Neuron (in vitro differentiated cells): ENCODE data around the gene GMFB.
"Not testable (repeated sequence)": the region's sequence is repeated elsewhere in the genome, so short reads cannot be mapped to it uniquely, and the experiment has no call there.

ENCODE experiments used
- H2AFZ ChIP-seq: one replicate; pipeline ENCODE4 v1.6.1; 2013; ENCODE audit warnings: low read depth, mild to moderate bottlenecking, inconsistent platforms, low read length, moderate library complexity
- H3K27me3 ChIP-seq: one replicate; pipeline ENCODE4 v1.6.1; 2013; ENCODE audit warnings: low read length; ENCODE audit not compliant: insufficient read depth
- H3K36me3 ChIP-seq: one replicate; pipeline ENCODE4 v1.6.1; 2013; ENCODE audit warnings: low read length; ENCODE audit not compliant: insufficient read depth
- H3K4me1 ChIP-seq: one replicate; pipeline ENCODE4 v1.6.1; 2013; ENCODE audit warnings: low read length; ENCODE audit not compliant: insufficient read depth
- H3K4me3 ChIP-seq: 2 replicates; pipeline ENCODE4 v1.5.1; 2013; ENCODE audit warnings: mild to moderate bottlenecking, low read length, moderate library complexity
- H3K9me3 ChIP-seq: one replicate; pipeline ENCODE4 v1.6.1; 2013; ENCODE audit warnings: low read length

The GMFB gene

DNA sequence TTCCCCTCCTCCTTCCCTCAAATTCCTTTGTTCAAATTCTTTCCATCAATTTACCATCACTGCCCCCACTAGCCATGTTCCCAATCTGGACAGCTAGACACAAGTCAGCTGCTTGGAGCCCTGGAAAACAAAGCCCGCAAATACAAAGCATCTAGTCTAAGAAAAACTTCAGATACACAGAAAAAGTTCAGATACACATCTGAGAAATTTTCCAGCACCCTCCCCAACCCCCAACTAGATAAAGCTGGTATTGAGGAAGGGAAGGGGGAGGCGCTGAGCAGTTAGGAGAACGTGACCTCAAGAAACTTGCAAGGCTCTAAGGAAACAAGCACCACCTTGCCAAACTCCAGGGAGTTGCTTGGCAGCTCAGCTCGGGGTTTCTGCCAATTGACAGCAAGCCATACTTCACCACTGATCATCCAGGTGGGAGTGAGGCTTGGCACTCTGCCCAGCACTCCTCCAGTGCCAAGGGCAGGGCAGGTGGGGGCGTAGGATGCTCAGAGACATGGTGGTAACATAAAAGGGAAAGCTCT is 42.6 kb downstream of the GMFB start:
- H3K36me3 ChIP-seq: no peaks in the 10 kb centered on the region
- peak overlapping the region; percentile 41 for H2AFZ ChIP-seq

DNA sequence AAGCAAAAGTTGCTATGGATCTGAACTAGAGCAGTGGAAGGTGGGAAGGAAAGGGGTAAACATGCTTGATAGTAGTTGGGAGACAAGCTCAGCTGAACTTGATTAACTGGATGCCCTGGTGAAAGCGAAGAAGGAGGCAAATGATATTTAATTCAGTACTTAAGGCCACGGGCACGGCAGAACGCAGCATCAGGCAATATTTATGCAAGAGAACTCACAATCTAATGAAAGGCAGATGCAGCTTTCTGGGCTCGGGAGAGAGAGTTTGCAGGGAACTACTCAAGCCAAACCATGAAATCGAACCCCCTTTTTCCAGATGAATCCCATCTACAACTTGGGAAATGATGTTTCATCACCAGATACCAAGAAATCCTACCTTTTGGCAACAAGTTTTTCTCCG is 44.1 kb downstream of the GMFB start:
- no peaks in the 10 kb centered on the region for H3K9me3 ChIP-seq
- peaks cover 16% of the 10 kb centered on the region for H3K4me1 ChIP-seq
- no peaks in the 10 kb centered on the region for H3K27me3 ChIP-seq
- H3K36me3 ChIP-seq: no peaks in the 10 kb centered on the region
- no peak overlapping the region for H3K4me3 ChIP-seq
- no peak overlapping the region for H2AFZ ChIP-seq

More for the DNA sequence above, 42.6 kb downstream of the GMFB start:
- Histone ChIP-seq H3K4me3 (no peak overlapping the region), H3K27me3 (no peaks in the 10 kb centered on the region), H3K9me3 (no peaks in the 10 kb centered on the region), H3K4me1 (peaks cover 13% of the 10 kb centered on the region)

DNA sequence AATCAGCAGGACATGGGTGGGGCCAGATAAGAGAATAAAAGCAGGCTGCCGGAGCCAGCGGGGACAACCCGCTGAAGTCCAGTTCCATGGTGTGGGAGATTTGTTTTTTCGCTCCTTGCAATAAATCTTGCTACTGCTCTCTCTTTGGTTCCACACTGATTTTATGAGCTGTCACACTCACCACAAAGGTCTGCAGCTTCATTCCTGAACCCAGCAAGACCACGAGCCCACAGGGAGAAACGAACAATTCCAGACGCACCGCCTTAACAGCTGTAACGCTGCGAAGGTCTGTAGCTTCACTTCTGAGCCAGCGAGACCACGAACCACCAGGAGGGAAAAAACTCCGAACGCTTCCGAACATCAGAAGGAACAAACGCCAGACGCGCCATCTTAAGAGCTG is 44.8 kb downstream of the GMFB start:
- H2AFZ ChIP-seq: no peak overlapping the region
- H3K4me3 ChIP-seq: no peak overlapping the region
- no peaks in the 10 kb centered on the region for H3K9me3 ChIP-seq
- H3K36me3 ChIP-seq: no peaks in the 10 kb centered on the region
- no peaks in the 10 kb centered on the region for H3K27me3 ChIP-seq
- peaks cover 14% of the 10 kb centered on the region for H3K4me1 ChIP-seq

- H3K4me1 ChIP-seq: peaks cover 14% of the 10 kb centered on the region
- H2AFZ ChIP-seq, H3K4me3 ChIP-seq, H3K36me3 ChIP-seq, H3K27me3 ChIP-seq, H3K9me3 ChIP-seq: not testable (repeated sequence)
Observed at GRCh38 chr14:54442961-54443360, 45.8 kb downstream of the GMFB start.

DNA sequence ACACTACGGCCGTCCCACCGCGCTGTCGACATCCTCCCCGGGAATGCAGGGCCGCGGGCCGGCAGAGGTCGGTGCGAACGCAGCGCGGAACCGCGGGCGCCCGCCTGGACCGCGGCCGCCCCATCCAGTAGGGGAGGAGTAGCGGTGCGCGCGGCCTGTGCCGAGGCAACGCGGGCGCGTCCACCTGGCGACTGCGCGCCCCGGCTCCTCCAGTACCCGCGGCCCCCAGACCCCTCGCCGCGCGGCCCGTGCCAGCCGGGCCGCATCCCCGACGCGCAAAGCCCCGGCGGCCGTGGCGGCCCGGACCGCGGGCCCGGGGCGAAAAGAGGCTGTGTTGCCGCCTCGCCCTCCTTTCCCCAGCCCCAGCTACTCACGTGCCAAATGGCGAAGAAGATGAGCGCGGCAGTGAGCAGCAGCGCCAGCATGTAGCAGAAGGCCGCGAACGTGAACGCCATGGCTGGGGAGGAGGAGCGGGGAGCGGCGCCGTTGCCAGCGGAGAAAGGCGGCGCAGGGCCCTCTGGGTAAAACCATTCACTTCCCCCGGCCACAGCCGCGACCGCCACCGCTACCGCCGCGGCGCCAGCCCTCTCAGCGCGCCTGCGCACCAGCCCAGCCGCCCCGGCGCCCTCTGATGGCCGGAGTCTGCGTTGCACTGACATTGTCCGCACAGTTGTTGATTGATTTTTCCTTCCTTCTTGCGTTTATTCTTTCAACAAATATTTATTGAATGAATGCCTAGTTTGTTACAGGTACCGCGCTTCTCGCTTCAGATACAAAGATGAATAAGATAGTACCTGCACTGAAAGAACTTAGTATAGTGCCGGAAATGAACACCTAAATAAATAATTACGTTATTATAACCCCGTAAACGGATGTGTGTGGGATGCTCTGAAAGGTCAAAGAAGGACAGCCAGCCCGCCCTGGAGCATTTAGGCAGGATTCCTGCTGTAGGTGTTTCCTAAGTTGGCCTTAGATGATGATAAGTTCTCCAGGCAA is 47.6 kb downstream of the GMFB start, which contains the start of gene CNIH1:
Gene CNIH1, minus strand, starts transcription at position 502 of the 996 bp plus-strand sequence. Its CDS starts 47 bp downstream, at position 455.
- Histone ChIP-seq H3K36me3 (peaks cover 4% of the 10 kb centered on the region), H3K27me3 (no peaks in the 10 kb centered on the region)

DNA sequence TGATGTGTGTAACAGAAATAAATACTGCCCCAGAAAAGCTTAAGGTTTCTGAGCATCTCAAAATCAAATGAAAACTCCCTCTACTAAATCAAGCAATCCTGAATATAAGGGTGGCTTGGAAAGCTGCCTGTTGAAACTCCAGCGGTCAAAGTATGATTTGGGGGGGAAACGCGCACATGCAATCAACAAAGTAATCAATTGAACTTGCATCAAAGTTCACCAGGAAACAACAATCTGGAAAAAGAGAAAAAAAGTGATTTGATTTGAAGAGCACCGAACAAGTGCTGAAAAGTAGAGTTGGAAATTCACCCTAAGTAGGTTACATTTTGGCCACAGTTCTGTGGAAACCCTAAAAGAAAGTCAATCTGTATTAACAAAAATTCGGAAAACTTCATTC is 48.3 kb downstream of the GMFB start:
- peaks cover 12% of the 10 kb centered on the region for H3K4me1 ChIP-seq
- H3K9me3 ChIP-seq: no peaks in the 10 kb centered on the region
- H3K4me3 ChIP-seq: peak overlapping the region; percentile 90
- peak overlapping the region; percentile 98 for H2AFZ ChIP-seq
- H3K27me3 ChIP-seq: no peaks in the 10 kb centered on the region
- H3K36me3 ChIP-seq: peaks cover 6% of the 10 kb centered on the region

More for the DNA sequence above, 47.6 kb downstream of the GMFB start, which contains the start of gene CNIH1:
- H2AFZ ChIP-seq: peak within 1 kb of the TSS; percentile 98
- H3K9me3 ChIP-seq: no peaks in the 10 kb centered on the region
- H3K4me3 ChIP-seq: peak within 1 kb of the TSS; percentile 90
- H3K4me1 ChIP-seq: peaks cover 17% of the 10 kb centered on the region

DNA sequence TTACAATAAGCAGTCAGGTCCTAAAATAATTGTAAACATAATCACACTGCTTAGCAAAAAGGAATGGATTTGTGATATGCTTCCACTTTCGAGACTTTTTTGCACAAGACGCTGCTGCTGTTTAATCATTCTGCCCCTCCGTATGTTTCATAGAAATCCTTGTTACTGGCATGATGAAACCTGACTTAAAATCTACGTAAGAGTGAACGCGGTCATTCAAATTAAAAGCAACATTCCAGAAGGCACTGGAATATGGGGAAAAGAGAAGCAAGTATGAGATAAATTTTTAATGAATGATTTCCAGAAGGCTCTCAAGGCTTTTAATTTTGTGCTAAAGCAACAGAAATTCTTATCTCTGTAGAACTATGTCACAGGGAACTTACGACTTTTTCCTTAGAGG is 48.7 kb downstream of the GMFB start:
- H3K4me3 ChIP-seq: peak overlapping the region; percentile 90
- peaks cover 12% of the 10 kb centered on the region for H3K4me1 ChIP-seq
- no peak overlapping the region for H2AFZ ChIP-seq
- H3K36me3 ChIP-seq: peaks cover 9% of the 10 kb centered on the region
- H3K9me3 ChIP-seq: no peaks in the 10 kb centered on the region
- H3K27me3 ChIP-seq: no peaks in the 10 kb centered on the region

DNA sequence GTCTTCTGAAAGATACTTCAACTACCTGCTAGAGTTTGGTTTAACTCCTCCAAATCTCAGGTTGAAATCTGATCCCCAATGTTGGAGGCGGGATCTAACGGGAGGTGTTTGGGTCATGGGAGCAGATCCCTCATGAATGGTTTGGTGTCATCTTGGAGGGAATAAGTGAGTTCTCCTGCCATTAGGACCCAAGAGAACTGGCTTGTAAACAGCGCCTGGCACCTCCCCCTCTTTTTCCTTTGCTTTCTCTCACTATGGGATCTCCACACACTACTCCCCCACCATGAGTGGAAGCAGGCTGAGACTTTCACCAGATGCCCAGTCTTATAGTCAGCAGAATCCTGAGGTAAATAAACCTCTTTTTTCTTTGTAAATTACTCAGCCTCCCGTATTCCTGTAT is 50.1 kb downstream of the GMFB start:
- no peak overlapping the region for H2AFZ ChIP-seq
- peaks cover 12% of the 10 kb centered on the region for H3K4me1 ChIP-seq
- no peaks in the 10 kb centered on the region for H3K9me3 ChIP-seq
- no peaks in the 10 kb centered on the region for H3K27me3 ChIP-seq
- peaks cover 21% of the 10 kb centered on the region for H3K36me3 ChIP-seq
- no peak overlapping the region for H3K4me3 ChIP-seq

- H3K27me3 ChIP-seq, H3K4me3 ChIP-seq, H3K9me3 ChIP-seq, H2AFZ ChIP-seq: not testable (repeated sequence)
- H3K36me3 ChIP-seq: peaks cover 22% of the 10 kb centered on the region
- H3K4me1 ChIP-seq: peaks cover 12% of the 10 kb centered on the region
Observed at GRCh38 chr14:54437954-54438353, 50.8 kb downstream of the GMFB start.

DNA sequence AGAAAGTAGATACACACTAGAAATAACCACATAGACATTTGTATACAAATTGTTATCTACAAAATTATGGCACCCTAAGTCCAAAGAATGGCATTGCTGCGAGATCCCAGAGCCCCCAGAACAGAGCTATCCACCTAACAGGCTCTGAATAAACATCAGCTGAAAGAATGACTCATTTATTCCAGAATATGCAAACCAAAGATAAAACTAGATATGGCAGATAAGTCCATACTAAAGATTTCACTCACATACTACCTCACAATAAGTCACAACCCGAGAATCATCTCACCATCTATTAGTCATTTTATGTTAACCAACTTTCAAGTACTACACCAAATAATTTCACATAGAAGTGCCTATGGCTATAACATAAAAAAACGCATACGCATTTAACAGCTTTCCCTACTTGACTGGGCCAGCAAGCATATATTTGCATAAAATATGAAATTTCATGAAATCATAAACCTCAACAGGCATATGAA is 53.2 kb downstream of the GMFB start:
- no peak overlapping the region for H2AFZ ChIP-seq
- H3K36me3 ChIP-seq: peaks cover 39% of the 10 kb centered on the region
- H3K27me3 ChIP-seq: no peaks in the 10 kb centered on the region
- H3K4me3 ChIP-seq: no peak overlapping the region
- no peaks in the 10 kb centered on the region for H3K9me3 ChIP-seq
- H3K4me1 ChIP-seq: peaks cover 16% of the 10 kb centered on the region

GRCh38 chr14:54428527-54428926 is 60.3 kb downstream of the GMFB start:
- no peaks in the 10 kb centered on the region for H3K9me3 ChIP-seq
- no peak overlapping the region for H3K4me3 ChIP-seq
- peaks cover 72% of the 10 kb centered on the region for H3K36me3 ChIP-seq
- no peak overlapping the region for H2AFZ ChIP-seq
- peaks cover 3% of the 10 kb centered on the region for H3K4me1 ChIP-seq
- no peaks in the 10 kb centered on the region for H3K27me3 ChIP-seq

DNA sequence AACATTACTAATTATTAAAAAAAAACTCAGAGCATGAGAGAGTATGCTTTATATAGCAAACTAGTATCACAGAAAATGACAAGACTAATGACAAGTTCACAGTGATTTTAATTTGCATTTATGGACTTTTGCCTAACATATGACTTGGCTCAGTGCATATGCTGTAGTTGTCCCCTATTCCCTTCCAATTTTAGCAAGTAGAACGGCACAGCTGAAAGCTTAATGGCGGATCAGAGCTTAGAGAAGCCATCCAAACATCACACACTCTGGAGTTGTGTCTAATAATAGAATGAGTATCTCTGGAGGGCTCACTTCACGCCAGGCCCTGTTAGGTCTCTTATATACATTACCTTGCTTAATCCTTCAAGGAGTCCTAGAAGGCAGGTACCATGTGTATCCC is 60.9 kb downstream of the GMFB start:
- Histone ChIP-seq H3K9me3 (no peaks in the 10 kb centered on the region), H3K36me3 (peaks cover 74% of the 10 kb centered on the region), H3K27me3 (no peaks in the 10 kb centered on the region), H2AFZ (no peak overlapping the region), H3K4me1 (peaks cover 3% of the 10 kb centered on the region), H3K4me3 (no peak overlapping the region)

GRCh38 chr14:54425537-54426274 is 63.1 kb downstream of the GMFB start:
- H3K9me3 ChIP-seq: no peaks in the 10 kb centered on the region
- no peaks in the 10 kb centered on the region for H3K4me1 ChIP-seq
- no peak overlapping the region for H3K4me3 ChIP-seq
- no peaks in the 10 kb centered on the region for H3K27me3 ChIP-seq
- no peak overlapping the region for H2AFZ ChIP-seq
- H3K36me3 ChIP-seq: peaks cover 60% of the 10 kb centered on the region
